ENCODE results near the gene SOX6.

SOX6 gene

GRCh38 chr11:15942126-15942525 is 414.2 kb downstream of the SOX6 start:
- Histone ChIP-seq H2AFZ (ENCODE audit: low read length) (no peak overlapping the region), H3K27me3 (ENCODE audit: insufficient read depth, low read length) (no peaks in the 10 kb centered on the region), H3K4me3 (ENCODE audit: low read depth, low read length, poor library complexity, severe bottlenecking) (no peak overlapping the region), H3K9me2 (ENCODE audit: low read depth, low read length) (no peaks in the 10 kb centered on the region), H3K4me2 (ENCODE audit: low read length) (no peak overlapping the region), H3K4me1 (ENCODE audit: insufficient read depth, low read length, severe bottlenecking) (no peaks in the 10 kb centered on the region), H3K9me3 (ENCODE audit: low read length) (no peaks in the 10 kb centered on the region), H3F3A (ENCODE audit: insufficient read depth, low read length) (no peaks in the 10 kb centered on the region), H4K20me1 (ENCODE audit: insufficient read depth, low read length) (no peaks in the 10 kb centered on the region), H3K27ac (ENCODE audit: low read depth, low read length, poor library complexity, severe bottlenecking) (no peak overlapping the region), H3K36me3 (ENCODE audit: insufficient read depth, low read length) (no peaks in the 10 kb centered on the region), H3K79me2 (ENCODE audit: insufficient read depth, low read length) (no peaks in the 10 kb centered on the region), H3K9ac (ENCODE audit: low read length) (no peak overlapping the region)
- TF ChIP-seq EZH2 (IDR thresholded peaks at IDR 0.05; ENCODE audit: borderline replicate concordance, low read length): no peak
- TF ChIP-seq, protein P1, sequence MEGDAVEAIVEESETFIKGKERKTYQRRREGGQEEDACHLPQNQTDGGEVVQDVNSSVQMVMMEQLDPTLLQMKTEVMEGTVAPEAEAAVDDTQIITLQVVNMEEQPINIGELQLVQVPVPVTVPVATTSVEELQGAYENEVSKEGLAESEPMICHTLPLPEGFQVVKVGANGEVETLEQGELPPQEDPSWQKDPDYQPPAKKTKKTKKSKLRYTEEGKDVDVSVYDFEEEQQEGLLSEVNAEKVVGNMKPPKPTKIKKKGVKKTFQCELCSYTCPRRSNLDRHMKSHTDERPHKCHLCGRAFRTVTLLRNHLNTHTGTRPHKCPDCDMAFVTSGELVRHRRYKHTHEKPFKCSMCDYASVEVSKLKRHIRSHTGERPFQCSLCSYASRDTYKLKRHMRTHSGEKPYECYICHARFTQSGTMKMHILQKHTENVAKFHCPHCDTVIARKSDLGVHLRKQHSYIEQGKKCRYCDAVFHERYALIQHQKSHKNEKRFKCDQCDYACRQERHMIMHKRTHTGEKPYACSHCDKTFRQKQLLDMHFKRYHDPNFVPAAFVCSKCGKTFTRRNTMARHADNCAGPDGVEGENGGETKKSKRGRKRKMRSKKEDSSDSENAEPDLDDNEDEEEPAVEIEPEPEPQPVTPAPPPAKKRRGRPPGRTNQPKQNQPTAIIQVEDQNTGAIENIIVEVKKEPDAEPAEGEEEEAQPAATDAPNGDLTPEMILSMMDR (IDR thresholded peaks at IDR 0.05; ENCODE audit: low read length): no peak

GRCh38 chr11:15941206-15941770 is 415.1 kb downstream of the SOX6 start:
- no peak overlapping the region for H3K9ac ChIP-seq (ENCODE audit: low read length)
- H3K4me3 ChIP-seq (ENCODE audit: low read depth, low read length, poor library complexity, severe bottlenecking): no peak overlapping the region
- no peaks in the 10 kb centered on the region for H4K20me1 ChIP-seq (ENCODE audit: insufficient read depth, low read length)
- no peaks in the 10 kb centered on the region for H3K4me1 ChIP-seq (ENCODE audit: insufficient read depth, low read length, severe bottlenecking)
- H3K36me3 ChIP-seq (ENCODE audit: insufficient read depth, low read length): no peaks in the 10 kb centered on the region
- TF ChIP-seq EZH2 (IDR thresholded peaks at IDR 0.05; ENCODE audit: borderline replicate concordance, low read length): no peak
- TF ChIP-seq, protein P1 (IDR thresholded peaks at IDR 0.05; ENCODE audit: low read length): peak; percentile 85
- H3K4me2 ChIP-seq (ENCODE audit: low read length): no peak overlapping the region
- no peak overlapping the region for H2AFZ ChIP-seq (ENCODE audit: low read length)
- no peak overlapping the region for H3K27ac ChIP-seq (ENCODE audit: low read depth, low read length, poor library complexity, severe bottlenecking)
- H3K9me2 ChIP-seq (ENCODE audit: low read depth, low read length): no peaks in the 10 kb centered on the region
- no peaks in the 10 kb centered on the region for H3F3A ChIP-seq (ENCODE audit: insufficient read depth, low read length)
- no peaks in the 10 kb centered on the region for H3K9me3 ChIP-seq (ENCODE audit: low read length)
- H3K79me2 ChIP-seq (ENCODE audit: insufficient read depth, low read length): no peaks in the 10 kb centered on the region
- H3K27me3 ChIP-seq (ENCODE audit: insufficient read depth, low read length): no peaks in the 10 kb centered on the region

GRCh38 chr11:15940462-15941205 is 415.7 kb downstream of the SOX6 start:
- no peaks in the 10 kb centered on the region for H3K9me3 ChIP-seq (ENCODE audit: low read length)
- no peaks in the 10 kb centered on the region for H3K9me2 ChIP-seq (ENCODE audit: low read depth, low read length)
- H3K9ac ChIP-seq (ENCODE audit: low read length): no peak overlapping the region
- H3K36me3 ChIP-seq (ENCODE audit: insufficient read depth, low read length): no peaks in the 10 kb centered on the region
- no peaks in the 10 kb centered on the region for H3F3A ChIP-seq (ENCODE audit: insufficient read depth, low read length)
- TF ChIP-seq, protein P1 (IDR thresholded peaks at IDR 0.05; ENCODE audit: low read length): no peak
- TF ChIP-seq EZH2 (IDR thresholded peaks at IDR 0.05; ENCODE audit: borderline replicate concordance, low read length): no peak
- H2AFZ ChIP-seq (ENCODE audit: low read length): no peak overlapping the region
- no peak overlapping the region for H3K4me3 ChIP-seq (ENCODE audit: low read depth, low read length, poor library complexity, severe bottlenecking)
- no peaks in the 10 kb centered on the region for H3K79me2 ChIP-seq (ENCODE audit: insufficient read depth, low read length)
- H3K4me2 ChIP-seq (ENCODE audit: low read length): no peak overlapping the region
- no peaks in the 10 kb centered on the region for H4K20me1 ChIP-seq (ENCODE audit: insufficient read depth, low read length)
- no peak overlapping the region for H3K27ac ChIP-seq (ENCODE audit: low read depth, low read length, poor library complexity, severe bottlenecking)
- no peaks in the 10 kb centered on the region for H3K27me3 ChIP-seq (ENCODE audit: insufficient read depth, low read length)
- H3K4me1 ChIP-seq (ENCODE audit: insufficient read depth, low read length, severe bottlenecking): no peaks in the 10 kb centered on the region
